NT2/D1 (cell line): Measurements from ENCODE around the gene TNFSF15.

Experiments
- SUZ12 ChIP-seq: IDR thresholded peaks from 2 replicates; pipeline ENCODE4 v1.6.1; 2011; ENCODE audit not compliant: insufficient read length, insufficient read depth; ENCODE audit errors: extremely low read depth
- YY1 ChIP-seq: IDR thresholded peaks from 2 replicates; pipeline ENCODE4 v1.6.1; 2011; ENCODE audit not compliant: insufficient read length, insufficient read depth
- ZNF274 ChIP-seq: IDR thresholded peaks from 2 replicates; pipeline ENCODE4 v1.6.1; 2011; ENCODE audit warnings: mild to moderate bottlenecking, low read depth, low read length

DNA sequence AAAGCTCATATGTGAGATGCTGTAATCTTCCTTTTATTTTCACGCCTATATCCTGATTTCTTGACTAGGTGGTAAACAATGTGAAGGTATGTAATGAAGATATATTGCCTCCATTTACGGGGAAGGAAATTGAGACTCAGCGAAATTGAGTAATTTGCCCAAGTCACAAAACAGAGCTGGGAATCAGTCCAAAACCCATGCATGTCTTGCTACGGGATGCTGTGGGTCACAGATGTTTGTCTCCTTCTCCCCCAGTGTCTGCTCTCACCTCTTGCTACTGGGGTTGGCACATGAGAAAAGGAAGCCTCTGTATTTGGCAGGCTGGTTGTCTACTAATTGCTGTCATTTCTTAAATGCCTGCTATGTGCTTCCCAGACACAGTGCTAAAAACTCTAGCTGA is 70.1 kb downstream of the TNFSF15 start:
- TF ChIP-seq YY1 (no peak), ZNF274 (no peak), SUZ12 (no peak)
